SIG-M5 treated with dmso at 0.1 percent for 504 hours (cell line): ENCODE results near the gene UFSP2.

ENCODE experiments used
- DNase-seq: peaks from one replicate; lab custom pipeline; 2025; ENCODE audit not compliant: unreplicated experiment; lab: John Stamatoyannopoulos, UW

UFSP2 gene

DNA sequence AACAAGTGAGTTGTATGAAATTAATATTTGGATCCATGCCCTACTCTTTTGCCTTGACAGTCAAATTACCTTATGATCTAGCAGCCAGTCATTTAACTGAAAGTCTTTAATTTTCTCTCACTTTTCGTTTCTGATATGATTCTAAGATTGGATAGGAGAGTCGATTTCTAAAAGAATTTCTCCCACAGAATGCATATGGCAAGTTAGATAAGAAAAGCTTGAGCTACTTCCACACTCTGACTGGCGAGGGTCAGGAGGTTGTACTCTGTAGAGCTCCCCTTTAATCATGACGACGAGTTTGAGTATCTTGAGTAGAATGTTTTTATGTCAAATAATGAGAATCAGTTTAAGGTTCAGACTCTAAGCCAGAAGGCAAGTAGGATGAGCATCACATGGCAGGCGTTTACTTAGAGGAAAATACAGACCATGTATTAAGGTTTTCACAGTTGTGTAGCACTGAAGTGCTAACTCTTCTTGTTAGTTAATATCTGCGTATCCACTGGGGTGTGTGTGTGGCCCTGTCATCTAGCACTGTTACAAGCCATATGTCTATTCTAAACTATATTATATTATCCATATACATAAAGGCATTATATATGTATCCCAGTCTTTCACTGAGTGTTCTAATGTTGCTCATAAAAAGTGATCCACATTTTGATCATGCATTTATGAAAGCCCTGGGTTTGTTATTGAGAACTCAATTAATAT is 67.9 kb downstream of the UFSP2 start:
- DNase-seq: no peak

- DNase-seq: no peak
Observed at GRCh38 chr4:185357211-185357610, 68.6 kb downstream of the UFSP2 start.

GRCh38 chr4:185352741-185353140 is 73.0 kb downstream of the UFSP2 start:
- DNase-seq: no peak

GRCh38 chr4:185352202-185352601 is 73.6 kb downstream of the UFSP2 start:
- DNase-seq: no peak

DNA sequence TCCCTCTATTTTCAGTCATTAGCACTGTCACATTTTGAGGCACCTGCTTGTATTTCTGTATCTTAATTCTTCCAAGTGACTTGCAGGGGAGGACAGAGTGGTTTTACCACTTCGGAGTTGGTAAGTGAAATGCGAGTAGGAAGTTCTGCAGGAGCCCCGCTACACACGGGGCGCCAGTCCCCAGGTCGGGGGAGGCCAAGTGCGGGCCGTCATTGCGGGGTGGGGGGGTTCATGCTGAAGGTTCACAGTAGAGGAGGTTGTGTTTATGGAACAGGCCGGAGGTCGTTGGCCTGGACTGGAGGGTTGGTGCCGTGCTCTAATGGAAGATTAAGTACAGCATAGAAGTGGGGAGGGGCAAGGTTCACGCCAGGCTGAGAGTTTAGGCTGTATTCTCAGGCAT is 74.1 kb downstream of the UFSP2 start:
- no peak for DNase-seq
